ENCODE measurements around the gene MYO1D.

MYO1D gene

DNA sequence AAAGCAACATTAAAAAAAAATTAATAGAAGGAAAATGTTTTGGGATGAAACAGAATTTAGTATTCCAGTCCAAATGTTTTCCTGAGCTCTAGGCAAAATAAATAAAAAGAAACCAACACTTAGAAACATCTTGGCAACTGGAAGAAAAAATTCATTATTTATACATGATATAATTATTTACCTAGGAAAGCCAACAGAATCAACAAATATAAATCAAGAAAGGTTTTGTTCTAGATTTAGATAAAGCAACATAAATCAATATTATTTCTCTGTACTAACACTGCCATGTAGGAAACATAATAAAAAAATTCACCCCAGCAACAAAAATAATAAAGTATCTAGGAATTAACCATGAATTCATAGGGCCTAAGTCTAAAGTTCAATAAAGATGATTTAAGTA lies 167.4 kb downstream of the MYO1D start:
- Mint-ChIP-seq H3K36me3 (ENCODE audit: low read depth) (peaks cover 5% of the 10 kb centered on the region), H3K27me3 (no peaks in the 10 kb centered on the region), H3K4me3 (no peak overlapping the region), H3K27ac (no peak overlapping the region), H3K9me3 (no peaks in the 10 kb centered on the region), H3K4me1 (ENCODE audit: low read depth) (no peaks in the 10 kb centered on the region)

DNA sequence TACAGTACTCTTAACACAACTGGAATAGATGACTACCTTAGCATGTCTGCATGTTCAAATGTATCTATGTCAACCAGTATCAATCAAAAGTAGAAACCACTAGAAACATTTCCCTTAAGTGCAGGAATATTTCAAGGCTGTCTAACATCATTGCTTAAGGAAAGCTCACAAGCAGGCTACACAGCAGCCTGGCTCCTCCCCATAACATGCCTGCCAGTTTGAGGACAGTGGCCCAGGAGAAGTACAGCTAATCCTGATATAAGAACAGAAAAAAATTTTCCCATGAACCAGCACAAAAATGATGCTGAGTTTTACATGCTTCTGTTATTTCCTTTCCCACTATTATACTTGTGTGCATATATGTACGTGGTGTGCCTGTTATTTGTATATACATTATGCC lies 175.1 kb downstream of the MYO1D start:
- Mint-ChIP-seq H3K27me3 (no peaks in the 10 kb centered on the region), H3K36me3 (ENCODE audit: low read depth) (no peaks in the 10 kb centered on the region), H3K9me3 (no peaks in the 10 kb centered on the region)

DNA sequence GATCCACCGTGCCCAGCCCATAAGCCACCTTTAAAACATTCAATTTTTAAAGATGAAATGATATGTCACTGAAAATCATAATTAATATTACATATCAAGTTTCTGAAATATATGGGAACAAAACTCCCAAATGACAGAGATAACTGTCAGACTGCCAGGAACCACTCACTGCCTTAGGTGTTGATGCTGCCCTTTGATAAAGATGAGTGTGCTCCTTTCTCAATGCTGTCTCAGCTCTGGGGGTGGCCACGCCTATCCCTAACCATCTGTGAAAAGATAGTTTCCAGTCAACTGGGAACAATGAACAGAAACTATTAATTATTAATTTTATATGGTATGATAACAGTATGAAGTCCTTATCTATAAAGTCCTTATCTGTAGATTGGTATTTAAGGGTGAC lies 177.7 kb downstream of the MYO1D start:
- Mint-ChIP-seq H3K27me3 (no peaks in the 10 kb centered on the region), H3K27ac (no peak overlapping the region), H3K4me3 (no peak overlapping the region), H3K4me1 (ENCODE audit: low read depth) (no peaks in the 10 kb centered on the region), H3K36me3 (ENCODE audit: low read depth) (no peaks in the 10 kb centered on the region), H3K9me3 (no peaks in the 10 kb centered on the region)

More for the DNA sequence above, 175.1 kb downstream of the MYO1D start:
- Mint-ChIP-seq H3K4me1 (ENCODE audit: low read depth) (no peaks in the 10 kb centered on the region), H3K4me3 (no peak overlapping the region), H3K27ac (no peak overlapping the region)

DNA sequence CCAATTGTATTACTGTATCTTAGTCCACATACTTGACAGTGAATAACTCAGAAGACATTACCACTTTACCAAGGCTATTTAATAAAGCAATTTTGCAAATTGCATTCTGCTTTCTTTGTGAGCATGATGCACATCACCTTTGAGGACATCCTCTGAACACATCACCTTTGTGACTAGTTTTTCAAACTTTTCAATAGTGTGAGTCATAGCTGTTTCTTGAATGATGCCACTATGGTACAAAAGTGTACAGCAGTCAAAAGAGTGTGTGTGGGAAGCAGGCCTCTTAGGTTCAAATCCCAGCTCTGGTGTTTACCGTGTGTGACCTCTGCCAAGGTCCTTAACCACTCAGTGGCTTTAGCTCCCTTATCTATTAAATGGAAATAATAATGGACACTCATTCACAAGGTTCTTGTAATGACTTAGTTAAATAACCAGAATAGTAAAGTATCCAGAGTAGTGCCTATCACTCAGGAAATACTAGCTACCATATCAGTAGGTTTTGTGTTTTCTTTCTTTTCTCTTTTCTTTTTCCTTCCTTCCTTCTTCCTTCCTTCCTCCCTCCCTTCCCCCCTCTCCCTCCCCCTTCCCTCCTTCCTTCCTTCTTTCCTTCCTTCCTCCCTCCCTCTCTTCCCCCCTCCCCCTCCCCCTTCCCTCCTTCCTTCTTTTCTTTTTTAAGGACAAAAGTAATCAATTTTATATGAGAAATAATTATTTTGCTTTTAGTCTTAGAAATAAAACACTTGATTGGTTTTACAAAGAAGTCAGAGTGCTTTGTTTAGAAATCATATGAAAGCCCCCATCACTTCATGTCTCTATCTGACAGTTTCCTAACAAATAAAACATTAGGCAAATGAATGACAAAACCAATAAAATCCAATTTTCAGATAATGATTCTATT lies 178.9 kb downstream of the MYO1D start:
- Mint-ChIP-seq H3K27ac (no peak overlapping the region), H3K27me3 (no peaks in the 10 kb centered on the region), H3K4me1 (ENCODE audit: low read depth) (no peaks in the 10 kb centered on the region), H3K9me3 (no peaks in the 10 kb centered on the region), H3K36me3 (ENCODE audit: low read depth) (no peaks in the 10 kb centered on the region), H3K4me3 (no peak overlapping the region)

DNA sequence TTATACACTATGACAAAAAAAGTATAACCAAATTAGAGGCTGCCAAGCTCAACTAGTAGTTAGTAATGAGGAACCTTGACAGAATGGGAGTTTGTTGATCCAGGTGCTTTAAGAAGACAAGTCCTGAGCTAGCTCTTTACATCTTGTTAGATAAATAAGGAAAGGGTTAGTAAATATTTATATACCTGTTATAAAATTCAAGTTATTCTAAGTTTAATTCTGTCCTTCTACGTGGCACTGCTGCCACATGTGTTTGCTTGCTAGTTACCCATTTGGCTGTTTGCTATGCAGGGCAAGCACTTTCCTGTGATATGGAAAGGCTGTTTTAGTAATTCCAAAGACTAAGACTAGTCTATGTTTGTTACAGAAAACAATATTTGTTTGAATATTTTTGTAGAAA lies 180.5 kb downstream of the MYO1D start:
- no peaks in the 10 kb centered on the region for H3K27me3 Mint-ChIP-seq
- no peak overlapping the region for H3K4me3 Mint-ChIP-seq
- no peaks in the 10 kb centered on the region for H3K4me1 Mint-ChIP-seq (ENCODE audit: low read depth)
- no peaks in the 10 kb centered on the region for H3K9me3 Mint-ChIP-seq
- H3K36me3 Mint-ChIP-seq (ENCODE audit: low read depth): no peaks in the 10 kb centered on the region
- H3K27ac Mint-ChIP-seq: no peak overlapping the region

DNA sequence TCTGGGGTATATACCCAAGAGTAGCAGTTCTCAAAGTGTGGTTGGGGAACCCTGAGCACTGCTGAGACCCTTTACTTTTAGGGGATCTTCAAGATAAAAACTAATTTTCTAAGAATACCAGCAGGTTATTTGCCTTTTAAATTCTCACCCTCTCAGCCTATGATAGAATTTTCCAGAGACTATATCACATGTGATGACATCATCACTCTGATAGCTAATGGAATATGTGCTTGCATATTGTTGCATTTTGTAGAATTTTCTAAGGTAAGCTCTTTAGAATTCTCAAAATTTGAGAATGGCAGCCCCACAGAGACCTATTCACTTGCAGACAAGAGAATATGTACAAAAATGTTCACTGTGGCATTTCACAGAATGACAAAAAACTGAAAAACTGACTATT lies 181.1 kb downstream of the MYO1D start:
- H3K9me3 Mint-ChIP-seq: no peaks in the 10 kb centered on the region
- no peaks in the 10 kb centered on the region for H3K36me3 Mint-ChIP-seq (ENCODE audit: low read depth)
- no peaks in the 10 kb centered on the region for H3K4me1 Mint-ChIP-seq (ENCODE audit: low read depth)
- H3K27ac Mint-ChIP-seq: no peak overlapping the region
- no peaks in the 10 kb centered on the region for H3K27me3 Mint-ChIP-seq
- no peak overlapping the region for H3K4me3 Mint-ChIP-seq

DNA sequence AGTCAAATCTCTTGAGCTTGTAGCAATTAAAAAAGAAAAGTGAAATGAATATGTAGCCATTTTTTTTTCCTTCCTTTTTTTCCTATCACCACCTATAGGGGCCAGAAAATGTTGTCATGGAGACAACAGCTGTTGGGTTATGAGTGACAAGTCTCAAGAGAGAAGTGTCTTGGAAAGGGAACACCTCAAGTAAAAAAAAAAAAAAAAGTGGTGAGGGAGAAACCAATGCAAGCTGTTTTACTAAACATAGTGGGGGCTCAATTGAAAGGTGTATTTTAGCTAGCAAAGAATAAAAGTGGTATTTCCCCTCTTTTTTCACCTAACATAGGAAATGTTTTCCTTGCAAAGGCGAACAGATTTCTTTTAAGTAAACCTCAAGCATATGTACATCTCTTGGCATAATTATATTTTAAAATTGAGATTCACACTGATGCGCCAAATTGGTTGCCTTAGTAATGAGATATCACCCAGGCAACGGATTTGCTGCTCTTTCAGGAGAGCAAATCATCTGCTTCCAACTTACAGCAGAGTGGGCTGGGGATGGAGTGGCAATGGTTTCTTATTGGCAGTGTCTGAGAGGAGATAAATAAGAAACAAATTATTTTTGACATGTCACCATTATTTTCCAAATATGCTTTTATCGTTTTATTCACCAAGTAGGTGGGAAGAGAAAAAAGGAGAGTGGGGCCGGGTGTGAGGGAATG lies 183.6 kb downstream of the MYO1D start:
- Mint-ChIP-seq H3K4me1 (ENCODE audit: low read depth) (no peaks in the 10 kb centered on the region), H3K9me3 (no peaks in the 10 kb centered on the region), H3K4me3 (no peak overlapping the region), H3K27ac (no peak overlapping the region), H3K27me3 (no peaks in the 10 kb centered on the region), H3K36me3 (ENCODE audit: low read depth) (no peaks in the 10 kb centered on the region)

DNA sequence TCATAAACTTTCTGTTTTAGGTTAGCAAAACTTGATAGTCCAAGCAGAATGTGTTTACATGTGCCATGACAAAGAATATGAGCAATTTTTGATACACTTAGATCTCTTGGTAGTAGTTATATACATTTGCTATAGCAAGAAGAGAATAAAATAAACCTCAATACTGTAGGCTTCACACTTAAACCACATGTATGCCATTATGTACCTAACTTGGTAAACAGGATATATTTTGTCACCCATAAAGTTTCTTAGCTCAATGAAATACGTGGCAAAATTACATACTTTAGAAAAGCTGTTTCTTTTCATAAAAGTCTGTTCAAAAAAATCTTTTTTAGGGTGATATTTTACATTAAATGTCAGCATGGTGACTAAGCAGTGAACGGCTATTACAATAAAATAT lies 184.7 kb downstream of the MYO1D start:
- Mint-ChIP-seq H3K27ac (no peak overlapping the region), H3K4me3 (no peak overlapping the region), H3K4me1 (ENCODE audit: low read depth) (no peaks in the 10 kb centered on the region), H3K36me3 (ENCODE audit: low read depth) (no peaks in the 10 kb centered on the region), H3K27me3 (no peaks in the 10 kb centered on the region), H3K9me3 (no peaks in the 10 kb centered on the region)

DNA sequence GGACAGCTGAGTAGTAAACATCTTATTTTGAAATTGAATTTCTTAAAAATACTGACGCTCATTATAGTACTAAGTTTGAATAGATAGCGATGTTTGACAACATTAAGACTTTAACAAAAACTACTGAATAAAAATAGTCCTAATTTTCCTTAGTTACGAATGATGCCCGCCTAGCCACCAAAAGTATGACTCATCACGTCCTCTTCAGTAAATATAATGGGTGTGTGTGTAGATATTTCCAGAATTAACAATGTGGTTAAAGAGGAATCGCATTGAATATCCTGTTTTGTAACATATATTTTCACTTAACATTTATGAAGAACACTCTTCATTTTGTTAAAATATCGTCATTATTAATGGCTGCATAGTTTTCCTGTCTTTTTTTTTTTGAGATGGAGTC lies 187.6 kb downstream of the MYO1D start:
- H3K27ac Mint-ChIP-seq: no peak overlapping the region
- H3K4me3 Mint-ChIP-seq: no peak overlapping the region
- H3K9me3 Mint-ChIP-seq: no peaks in the 10 kb centered on the region
- no peaks in the 10 kb centered on the region for H3K36me3 Mint-ChIP-seq (ENCODE audit: low read depth)
- peaks cover 1% of the 10 kb centered on the region for H3K27me3 Mint-ChIP-seq
- no peaks in the 10 kb centered on the region for H3K4me1 Mint-ChIP-seq (ENCODE audit: low read depth)

DNA sequence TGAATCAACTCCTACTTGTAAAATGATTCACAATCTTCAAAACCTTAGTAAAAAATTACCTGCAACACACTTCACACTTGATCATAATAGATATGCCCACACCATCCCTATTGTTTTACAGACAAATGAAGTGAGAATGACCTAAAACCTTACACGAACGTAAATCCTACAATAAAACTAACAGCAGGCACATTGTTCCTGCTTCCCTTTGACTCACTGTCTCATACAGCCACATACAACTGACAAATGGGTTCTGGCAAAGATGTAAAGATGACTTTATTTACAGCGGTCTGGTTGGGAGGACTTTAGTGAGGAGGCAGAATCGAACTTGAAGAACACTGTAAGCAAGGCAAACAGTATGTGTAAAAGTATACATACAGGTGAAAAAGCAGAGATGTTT lies 188.7 kb downstream of the MYO1D start:
- Mint-ChIP-seq H3K36me3 (ENCODE audit: low read depth) (no peaks in the 10 kb centered on the region), H3K4me1 (ENCODE audit: low read depth) (no peaks in the 10 kb centered on the region), H3K9me3 (no peaks in the 10 kb centered on the region), H3K4me3 (no peak overlapping the region), H3K27ac (no peak overlapping the region), H3K27me3 (peaks cover 3% of the 10 kb centered on the region)

DNA sequence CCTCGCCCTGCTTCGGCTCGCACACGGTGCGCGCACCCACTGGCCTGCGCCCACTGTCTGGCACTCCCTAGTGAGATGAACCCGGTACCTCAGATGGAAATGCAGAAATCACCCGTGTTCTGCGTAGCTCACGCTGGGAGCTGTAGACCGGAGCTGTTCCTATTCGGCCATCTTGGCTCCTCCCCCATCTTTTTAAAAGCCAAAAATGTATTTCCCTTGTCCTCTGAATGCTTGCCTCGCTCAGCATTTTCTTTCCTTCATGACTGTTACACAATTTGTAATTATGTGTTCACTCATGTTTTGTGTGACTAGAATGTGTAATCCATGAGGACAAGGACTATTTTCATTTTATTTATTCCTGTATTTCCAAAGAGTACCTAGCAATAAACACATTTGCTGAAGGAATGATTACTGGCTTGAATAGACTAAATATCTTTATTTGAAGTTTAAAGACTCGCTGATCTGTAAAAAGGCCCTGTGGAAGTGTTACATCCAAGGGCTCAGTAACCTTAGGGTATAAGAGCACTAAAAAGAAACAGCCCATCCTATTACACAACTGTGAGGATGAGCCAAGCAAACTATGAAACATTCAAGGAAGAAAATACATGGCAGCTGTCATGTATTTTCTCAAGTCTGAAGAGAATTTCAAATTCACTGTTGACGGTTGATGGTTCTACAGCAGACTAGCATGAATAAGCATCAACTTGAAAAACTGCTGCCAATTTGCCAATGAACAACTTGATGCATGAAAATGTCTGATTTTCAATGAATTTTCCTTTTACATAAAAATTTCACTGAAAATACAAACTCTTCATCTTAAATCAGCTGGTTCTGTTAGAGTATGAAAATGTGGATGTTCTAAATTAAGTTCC lies 192.6 kb downstream of the MYO1D start:
- no peak overlapping the region for H3K4me3 Mint-ChIP-seq
- no peak overlapping the region for H3K27ac Mint-ChIP-seq
- no peaks in the 10 kb centered on the region for H3K4me1 Mint-ChIP-seq (ENCODE audit: low read depth)
- no peaks in the 10 kb centered on the region for H3K36me3 Mint-ChIP-seq (ENCODE audit: low read depth)
- no peaks in the 10 kb centered on the region for H3K9me3 Mint-ChIP-seq
- H3K27me3 Mint-ChIP-seq: peaks cover 3% of the 10 kb centered on the region

DNA sequence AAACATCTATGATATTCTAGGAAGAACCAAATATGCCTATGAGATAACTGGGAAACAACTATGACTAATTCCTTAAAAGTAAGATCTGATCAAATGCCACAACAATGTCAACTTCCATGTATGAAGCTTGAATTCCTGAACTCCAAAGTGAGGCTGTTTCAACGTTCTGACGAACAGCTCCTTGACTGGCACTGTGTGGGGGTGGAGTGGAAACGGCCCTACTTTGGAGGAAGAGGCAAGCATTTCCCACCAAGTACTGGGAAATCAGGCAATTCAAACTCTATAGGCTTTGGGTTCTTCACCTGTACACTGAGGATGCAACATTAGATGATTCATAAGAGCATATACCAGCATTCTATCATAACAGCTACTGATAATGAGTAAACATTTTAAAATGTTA lies 203.0 kb downstream of the MYO1D start:
- Mint-ChIP-seq H3K9me3 (peaks cover 5% of the 10 kb centered on the region), H3K27me3 (peaks cover 4% of the 10 kb centered on the region), H3K36me3 (ENCODE audit: low read depth) (no peaks in the 10 kb centered on the region), H3K4me1 (ENCODE audit: low read depth) (no peaks in the 10 kb centered on the region), H3K4me3 (no peak overlapping the region), H3K27ac (no peak overlapping the region)

DNA sequence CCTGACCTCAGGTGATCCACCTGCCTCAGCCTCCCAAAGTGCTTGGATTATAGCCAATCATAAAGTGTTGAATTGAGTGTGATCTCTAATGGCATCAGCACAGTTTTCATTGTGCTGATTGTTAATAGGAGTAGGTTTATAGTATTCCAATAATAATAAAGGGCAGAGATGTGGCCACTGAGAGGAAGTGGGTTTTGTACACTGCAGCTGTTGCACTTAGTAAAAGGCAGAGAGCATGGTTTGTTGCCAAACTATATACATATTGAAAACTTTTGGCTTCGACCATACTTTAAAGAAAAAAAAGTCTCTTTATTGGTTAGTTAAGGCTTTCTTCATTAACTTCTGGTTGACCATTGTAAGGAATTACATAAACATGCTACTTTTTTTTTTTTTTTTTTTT lies 204.2 kb downstream of the MYO1D start:
- Mint-ChIP-seq H3K36me3 (ENCODE audit: low read depth) (no peaks in the 10 kb centered on the region), H3K27me3 (peaks cover 4% of the 10 kb centered on the region), H3K27ac (no peak overlapping the region), H3K4me3 (no peak overlapping the region), H3K9me3 (peaks cover 5% of the 10 kb centered on the region), H3K4me1 (ENCODE audit: low read depth) (no peaks in the 10 kb centered on the region)

DNA sequence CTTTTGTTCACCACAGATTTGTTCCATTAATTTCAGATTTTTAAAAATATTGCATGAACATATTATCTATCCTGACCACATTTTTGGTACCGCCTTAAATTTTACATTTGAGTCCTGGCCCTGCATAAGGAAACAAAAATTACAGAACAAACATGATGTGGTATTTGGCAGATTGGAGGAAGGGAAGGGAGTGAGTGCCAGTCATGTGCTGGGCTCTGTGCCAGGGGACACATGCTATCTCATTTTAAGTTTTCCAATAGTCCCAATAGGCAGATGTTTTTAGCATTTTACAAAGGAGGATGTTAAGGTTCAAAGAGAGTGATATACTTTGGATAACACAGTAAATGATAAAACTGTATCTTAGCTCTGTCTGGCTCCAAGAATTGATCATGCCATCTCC lies 205.0 kb downstream of the MYO1D start:
- H3K4me1 Mint-ChIP-seq (ENCODE audit: low read depth): no peaks in the 10 kb centered on the region
- no peak overlapping the region for H3K4me3 Mint-ChIP-seq
- H3K27me3 Mint-ChIP-seq: peaks cover 4% of the 10 kb centered on the region
- H3K36me3 Mint-ChIP-seq (ENCODE audit: low read depth): no peaks in the 10 kb centered on the region
- no peak overlapping the region for H3K27ac Mint-ChIP-seq
- peaks cover 5% of the 10 kb centered on the region for H3K9me3 Mint-ChIP-seq
